ENCODE measurements around the gene RAP2A.

RAP2A gene

GRCh38 chr13:97422118-97423054 is 11.6 kb upstream of the RAP2A start:
- no peak for TF ChIP-seq CTCF (conservative IDR thresholded peaks at IDR 0.05; ENCODE audit: low read length)
- H3K4me3 ChIP-seq (ENCODE audit: low read length) = no peak overlapping the region
- no peak for DNase-seq (ENCODE audit: low read depth)

GRCh38 chr13:97423300-97424045 is 10.5 kb upstream of the RAP2A start:
- peak; percentile 33 for DNase-seq (ENCODE audit: low read depth)

GRCh38 chr13:97425590-97425989 is 8.4 kb upstream of the RAP2A start:
- DNase-seq (ENCODE audit: low read depth) = no peak
- no peak for TF ChIP-seq CTCF (conservative IDR thresholded peaks at IDR 0.05; ENCODE audit: low read length)
- H3K4me3 ChIP-seq (ENCODE audit: low read length) = no peak overlapping the region

More at GRCh38 chr13:97423300-97424045, 10.5 kb upstream of the RAP2A start:
- no peak overlapping the region for H3K4me3 ChIP-seq (ENCODE audit: low read length)
- TF ChIP-seq CTCF (conservative IDR thresholded peaks at IDR 0.05; ENCODE audit: low read length) = no peak

- no peak overlapping the region for H3K4me3 ChIP-seq (ENCODE audit: low read length)
- TF ChIP-seq CTCF (conservative IDR thresholded peaks at IDR 0.05; ENCODE audit: low read length) = no peak
- DNase-seq (ENCODE audit: low read depth) = no peak
These were observed 7.3 kb upstream of the RAP2A start for GRCh38 chr13:97426695-97427094.

- no peak for TF ChIP-seq CTCF (conservative IDR thresholded peaks at IDR 0.05; ENCODE audit: low read length)
- DNase-seq (ENCODE audit: low read depth) = peak; percentile 72
- peak overlapping the region; percentile 49 for H3K4me3 ChIP-seq (ENCODE audit: low read length)
These were observed 4.3 kb upstream of the RAP2A start for GRCh38 chr13:97429681-97430081.

- no peak for DNase-seq (ENCODE audit: low read depth)
- peak overlapping the region; percentile 49; the same call in 1 of the 2 replicates for H3K4me3 ChIP-seq (ENCODE audit: low read length)
- no peak for TF ChIP-seq CTCF (conservative IDR thresholded peaks at IDR 0.05; ENCODE audit: low read length)
These were observed 3.7 kb upstream of the RAP2A start for GRCh38 chr13:97430296-97430695.

Measured in AG10803 (cell line).